ENCODE measurements around the gene PPIA.
"Not testable (repeated sequence)": the region's sequence is repeated elsewhere in the genome, so short reads cannot be mapped to it uniquely, and the experiment has no call there.

PPIA gene

DNA sequence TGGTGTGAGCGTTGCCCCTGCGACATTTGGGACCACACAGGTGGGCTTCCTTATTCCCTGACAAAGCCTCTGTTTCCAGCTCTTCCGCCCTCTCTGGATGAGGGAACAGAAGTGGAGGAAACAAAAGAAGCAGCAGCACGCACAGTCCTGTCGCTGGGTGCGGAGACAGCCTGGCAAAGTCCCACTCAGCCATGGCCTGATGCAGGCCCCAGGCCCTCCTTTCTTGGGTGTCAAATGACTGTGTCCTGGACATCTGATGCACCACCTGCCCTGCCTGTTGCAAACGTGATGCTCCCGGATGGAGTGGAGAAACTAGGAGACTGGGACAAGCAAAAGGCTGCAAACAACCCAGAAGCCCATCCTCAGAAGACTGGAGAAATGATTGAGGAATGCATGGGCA is 27.1 kb upstream of the PPIA start:
- no peak for DNase-seq
- no peak overlapping the region for H3K27ac Mint-ChIP-seq
- peaks cover 40% of the 10 kb centered on the region for H3K4me1 Mint-ChIP-seq
- H3K36me3 Mint-ChIP-seq (ENCODE audit: low read depth), result peaks cover 22% of the 10 kb centered on the region
- no peak overlapping the region for H3K4me3 Mint-ChIP-seq
- no peaks in the 10 kb centered on the region for H3K9me3 Mint-ChIP-seq
- ATAC-seq, result peak; percentile 15
- H3K27me3 Mint-ChIP-seq, result no peaks in the 10 kb centered on the region

DNA sequence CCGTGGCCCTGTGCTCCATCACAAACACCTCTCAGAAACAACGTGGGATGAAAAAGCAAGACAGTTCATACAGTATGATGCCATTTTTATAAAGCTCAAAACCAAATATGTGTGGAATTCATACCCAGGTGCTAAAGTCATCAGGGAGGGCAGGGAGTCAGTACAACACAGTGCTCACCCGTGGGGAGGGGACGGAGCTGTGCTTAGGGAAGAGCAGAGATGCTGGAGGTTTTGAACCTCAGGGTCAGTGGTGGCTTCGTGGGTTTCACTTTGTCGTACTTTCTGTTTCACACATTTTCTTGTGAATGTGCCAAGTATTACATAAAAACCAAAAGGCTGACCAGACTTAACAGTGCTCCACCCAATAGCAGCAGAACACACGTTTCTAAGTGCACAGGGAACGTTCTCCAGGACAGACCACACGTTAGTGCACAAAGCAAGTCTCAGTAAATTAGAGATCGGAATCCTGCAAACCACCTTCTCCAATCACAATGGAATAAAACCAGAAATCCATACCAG is 26.6 kb upstream of the PPIA start:
- DNase-seq, result no peak
- H3K27ac Mint-ChIP-seq, result no peak overlapping the region
- peak overlapping the region; percentile 3 for H3K4me3 Mint-ChIP-seq
- H3K36me3 Mint-ChIP-seq (ENCODE audit: low read depth), result peaks cover 19% of the 10 kb centered on the region
- peaks cover 40% of the 10 kb centered on the region for H3K4me1 Mint-ChIP-seq
- no peaks in the 10 kb centered on the region for H3K9me3 Mint-ChIP-seq
- no peaks in the 10 kb centered on the region for H3K27me3 Mint-ChIP-seq
- peak; percentile 50 for ATAC-seq

DNA sequence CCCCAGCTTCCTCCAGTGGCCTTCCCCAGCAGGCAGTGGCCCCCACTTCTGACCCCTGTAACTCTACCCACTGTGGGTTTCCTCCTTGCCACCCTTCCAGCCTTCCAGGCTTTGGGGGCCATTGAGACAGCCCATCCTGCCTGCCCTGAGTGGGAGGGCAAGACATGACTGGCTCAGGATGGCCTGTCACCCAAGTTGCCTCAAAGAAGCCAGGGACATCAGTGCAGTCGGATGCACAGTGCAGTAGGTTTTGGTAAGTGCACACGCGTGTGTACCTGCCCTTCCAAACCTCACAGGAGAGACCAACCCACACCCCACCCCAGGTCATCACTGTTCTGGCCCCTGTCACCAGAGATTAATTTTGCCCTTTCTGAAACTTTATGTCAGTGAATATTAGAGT is 25.1 kb upstream of the PPIA start:
- Mint-ChIP-seq H3K4me1 (peaks cover 40% of the 10 kb centered on the region), H3K27ac (no peak overlapping the region), H3K9me3 (no peaks in the 10 kb centered on the region), H3K4me3 (no peak overlapping the region), H3K36me3 (ENCODE audit: low read depth) (peaks cover 14% of the 10 kb centered on the region), H3K27me3 (no peaks in the 10 kb centered on the region)
- DNase-seq (no peak), ATAC-seq (no peak)

DNA sequence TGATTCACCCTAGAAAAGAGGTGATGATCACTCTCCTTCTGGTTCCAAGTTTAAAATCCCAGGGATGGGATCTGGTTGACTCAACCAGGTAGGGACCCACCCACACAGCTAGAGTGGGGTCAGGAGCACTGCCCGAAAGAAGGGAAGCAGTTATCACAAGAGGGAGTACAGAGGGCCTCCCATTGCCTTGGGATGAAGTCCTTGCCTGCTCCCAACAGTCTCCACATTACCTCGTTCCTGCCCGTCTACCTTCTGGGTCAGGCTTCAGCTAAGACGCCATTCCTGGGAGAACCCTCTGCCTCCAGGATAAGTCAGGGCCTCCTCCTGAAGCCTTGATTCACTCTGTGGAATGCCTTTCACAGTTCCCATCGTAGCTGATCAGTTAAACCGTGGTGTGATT is 24.0 kb upstream of the PPIA start:
- H3K27me3 Mint-ChIP-seq, result no peaks in the 10 kb centered on the region
- peaks cover 38% of the 10 kb centered on the region for H3K4me1 Mint-ChIP-seq
- H3K4me3 Mint-ChIP-seq, result no peak overlapping the region
- peaks cover 8% of the 10 kb centered on the region for H3K36me3 Mint-ChIP-seq (ENCODE audit: low read depth)
- no peak overlapping the region for H3K27ac Mint-ChIP-seq
- DNase-seq, result no peak
- ATAC-seq, result no peak
- no peaks in the 10 kb centered on the region for H3K9me3 Mint-ChIP-seq

DNA sequence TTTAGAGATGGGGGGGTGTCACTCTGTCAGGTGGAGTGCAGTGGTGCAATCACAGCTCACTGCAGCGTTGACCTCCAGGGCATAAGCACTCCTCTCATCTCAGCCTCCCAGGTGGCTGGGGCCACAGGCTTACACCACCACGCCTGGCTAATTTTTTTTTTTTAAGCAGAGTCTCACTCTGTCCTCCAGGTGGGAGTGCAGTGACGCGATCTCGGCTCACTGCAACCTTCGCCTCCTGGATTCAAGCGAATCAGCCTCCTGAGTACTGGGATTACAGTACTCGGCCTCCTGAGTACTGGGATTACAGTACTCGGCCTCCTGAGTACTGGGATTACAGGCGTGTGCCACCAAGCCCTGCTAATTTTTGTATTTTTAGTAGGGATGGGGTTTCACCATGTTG is 23.6 kb upstream of the PPIA start:
- ATAC-seq (no peak), DNase-seq (no peak)
- H3K4me1 Mint-ChIP-seq, result peaks cover 34% of the 10 kb centered on the region
- no peaks in the 10 kb centered on the region for H3K27me3 Mint-ChIP-seq
- no peak overlapping the region for H3K27ac Mint-ChIP-seq
- no peaks in the 10 kb centered on the region for H3K9me3 Mint-ChIP-seq
- H3K36me3 Mint-ChIP-seq (ENCODE audit: low read depth), result peaks cover 4% of the 10 kb centered on the region
- H3K4me3 Mint-ChIP-seq, result no peak overlapping the region

DNA sequence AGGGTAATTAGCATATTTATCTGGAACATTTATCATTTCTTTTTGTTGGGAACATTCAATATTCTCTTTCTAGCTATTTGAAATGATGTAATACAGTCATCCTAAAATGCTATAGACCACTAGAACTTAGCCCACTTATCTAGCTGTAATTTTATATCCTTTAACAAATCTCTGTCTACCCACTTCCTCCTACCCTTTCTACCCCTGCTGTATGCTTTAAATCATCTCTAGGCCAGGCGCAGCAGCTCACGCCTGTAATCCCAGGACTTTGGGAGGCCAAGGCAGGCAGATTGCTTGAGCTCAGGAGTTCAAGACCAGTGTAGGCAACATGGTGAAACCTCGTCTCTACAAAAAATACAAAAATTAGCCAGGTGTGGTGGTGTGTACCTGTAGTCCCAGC is 22.0 kb upstream of the PPIA start:
- not testable (repeated sequence) for H3K27ac Mint-ChIP-seq; H3K4me3 Mint-ChIP-seq; H3K36me3 Mint-ChIP-seq (ENCODE audit: low read depth); DNase-seq; H3K27me3 Mint-ChIP-seq; H3K9me3 Mint-ChIP-seq; ATAC-seq
- peaks cover 18% of the 10 kb centered on the region for H3K4me1 Mint-ChIP-seq

DNA sequence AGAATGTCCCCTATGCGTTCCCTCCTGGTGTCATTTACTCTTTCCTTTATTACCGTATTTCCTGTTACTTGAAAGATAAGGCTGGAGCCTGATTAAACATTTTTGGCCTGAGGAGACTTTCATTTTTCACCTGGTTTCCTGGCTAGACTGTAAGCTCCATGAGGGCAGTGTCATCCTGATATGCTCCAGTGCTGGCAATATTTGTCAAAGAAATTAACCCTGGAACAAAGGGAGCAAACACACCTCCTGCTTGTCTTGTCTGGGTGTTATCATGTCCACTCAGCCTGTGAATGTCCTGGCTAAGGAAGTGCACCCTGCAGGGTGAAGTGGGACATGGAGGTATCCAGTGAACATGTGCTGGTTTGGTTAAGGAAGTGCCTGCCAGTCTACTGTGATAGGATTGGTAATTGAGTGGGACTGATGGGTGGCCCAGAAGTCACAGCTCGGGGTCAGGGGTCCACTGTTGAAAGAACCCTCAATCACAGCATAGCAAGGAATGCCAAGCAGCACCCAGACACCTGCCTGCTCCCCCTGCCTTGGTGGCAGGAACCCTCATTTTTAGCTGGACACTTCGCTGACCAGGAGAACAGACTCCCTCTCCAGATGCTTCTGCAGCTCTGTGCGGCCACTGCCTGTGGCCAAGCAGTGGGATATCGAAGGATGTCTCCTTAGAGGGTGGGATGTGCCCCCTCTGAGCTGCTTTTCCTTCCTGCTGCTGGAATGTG is 20.9 kb upstream of the PPIA start:
- DNase-seq (no peak), ATAC-seq (no peak)
- Mint-ChIP-seq H3K9me3 (no peaks in the 10 kb centered on the region), H3K27ac (no peak overlapping the region), H3K36me3 (ENCODE audit: low read depth) (no peaks in the 10 kb centered on the region), H3K27me3 (no peaks in the 10 kb centered on the region), H3K4me1 (peaks cover 8% of the 10 kb centered on the region), H3K4me3 (no peak overlapping the region)

DNA sequence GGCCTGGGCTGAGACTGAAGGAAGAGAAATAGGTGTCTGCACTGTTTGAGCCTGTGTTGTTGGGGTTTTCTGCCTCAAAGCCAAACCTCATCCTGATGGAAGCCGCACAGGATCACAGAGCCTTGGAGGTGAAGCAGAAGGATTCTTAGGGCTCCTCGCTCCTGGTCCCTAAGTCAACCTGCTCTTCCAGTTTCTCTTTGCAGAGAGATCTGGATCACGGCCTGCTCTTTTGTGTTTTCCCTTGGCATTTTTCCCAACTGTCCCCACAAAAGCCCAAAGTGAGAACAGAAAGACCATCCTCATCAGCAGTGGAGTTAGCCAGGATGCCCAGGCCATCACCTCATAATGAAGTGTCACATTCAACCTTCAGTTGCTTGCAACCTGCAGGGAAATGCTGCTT is 20.3 kb upstream of the PPIA start:
- Mint-ChIP-seq H3K4me3 (no peak overlapping the region), H3K36me3 (ENCODE audit: low read depth) (no peaks in the 10 kb centered on the region), H3K27ac (no peak overlapping the region), H3K9me3 (no peaks in the 10 kb centered on the region), H3K27me3 (no peaks in the 10 kb centered on the region), H3K4me1 (peaks cover 3% of the 10 kb centered on the region)
- no peak for ATAC-seq
- DNase-seq, result no peak

DNA sequence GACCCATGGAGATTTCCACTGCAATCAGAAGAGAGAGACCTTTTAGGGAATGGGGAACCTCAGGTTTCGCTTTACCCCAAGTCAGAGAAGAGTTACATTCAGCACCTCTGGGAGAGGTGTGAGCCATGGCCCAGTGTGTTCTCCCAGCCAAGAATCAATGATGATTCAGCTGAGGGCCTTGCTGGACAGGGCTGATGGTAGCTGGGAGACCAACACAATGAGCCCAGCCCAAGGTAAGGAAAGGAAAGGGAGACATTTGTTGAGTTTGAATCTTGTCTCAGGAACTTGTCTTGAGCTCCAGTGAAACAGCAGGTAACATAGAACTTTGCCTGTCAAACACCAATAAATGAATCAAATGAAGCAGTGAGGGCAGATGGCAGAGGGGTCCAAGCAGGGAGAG is 14.0 kb upstream of the PPIA start:
- H3K27ac Mint-ChIP-seq, result no peak overlapping the region
- ATAC-seq, result no peak

DNA sequence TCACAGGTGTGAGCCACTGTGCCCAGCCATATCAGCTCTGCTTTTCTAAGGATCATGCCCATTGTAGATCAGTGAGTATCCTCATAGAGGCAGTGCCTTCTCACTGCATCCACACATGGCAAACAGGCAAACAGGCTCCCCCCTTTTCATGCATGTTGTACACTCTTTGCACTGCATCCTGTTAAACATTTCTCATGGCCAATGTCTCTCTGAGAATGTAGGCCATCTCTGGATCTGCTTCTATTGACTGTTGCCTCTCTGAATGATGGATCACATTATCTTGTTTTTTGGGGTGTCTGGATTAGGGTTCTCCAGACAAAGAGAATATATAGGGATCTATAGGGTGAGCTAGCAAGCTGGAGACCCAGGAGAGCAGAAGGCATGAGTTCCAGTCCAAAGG is 13.1 kb upstream of the PPIA start:
- no peak overlapping the region for H3K4me3 Mint-ChIP-seq
- H3K27ac Mint-ChIP-seq, result no peak overlapping the region
- ATAC-seq, result no peak
- H3K27me3 Mint-ChIP-seq, result no peaks in the 10 kb centered on the region
- H3K9me3 Mint-ChIP-seq, result no peaks in the 10 kb centered on the region
- DNase-seq, result no peak
- no peaks in the 10 kb centered on the region for H3K4me1 Mint-ChIP-seq
- H3K36me3 Mint-ChIP-seq (ENCODE audit: low read depth), result peaks cover 2% of the 10 kb centered on the region

More for the DNA sequence above, 14.0 kb upstream of the PPIA start:
- no peaks in the 10 kb centered on the region for H3K4me1 Mint-ChIP-seq
- no peaks in the 10 kb centered on the region for H3K9me3 Mint-ChIP-seq
- H3K36me3 Mint-ChIP-seq (ENCODE audit: low read depth), result peaks cover 2% of the 10 kb centered on the region
- no peak for DNase-seq
- H3K4me3 Mint-ChIP-seq, result no peak overlapping the region
- H3K27me3 Mint-ChIP-seq, result no peaks in the 10 kb centered on the region

DNA sequence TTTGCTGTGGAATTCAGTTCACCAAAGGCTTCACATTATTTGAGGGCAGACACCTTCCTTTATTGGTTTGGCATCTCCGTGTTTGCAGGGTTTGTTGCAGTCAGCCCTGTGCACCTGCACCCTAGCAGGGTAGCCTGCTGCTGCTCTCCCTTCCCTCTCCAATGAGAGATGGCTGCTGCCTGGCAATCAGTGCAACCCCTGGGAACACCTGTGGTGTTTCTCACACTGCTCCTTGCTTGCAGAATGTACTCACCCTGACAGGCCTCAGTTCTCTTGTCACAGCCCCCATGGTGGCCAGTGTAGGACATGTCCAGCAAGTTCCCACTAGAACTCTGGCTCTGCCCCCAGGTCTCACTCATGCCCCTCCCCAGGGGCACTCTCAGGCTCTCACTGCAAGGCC is 12.1 kb upstream of the PPIA start:
- H3K4me3 Mint-ChIP-seq, result no peak overlapping the region

DNA sequence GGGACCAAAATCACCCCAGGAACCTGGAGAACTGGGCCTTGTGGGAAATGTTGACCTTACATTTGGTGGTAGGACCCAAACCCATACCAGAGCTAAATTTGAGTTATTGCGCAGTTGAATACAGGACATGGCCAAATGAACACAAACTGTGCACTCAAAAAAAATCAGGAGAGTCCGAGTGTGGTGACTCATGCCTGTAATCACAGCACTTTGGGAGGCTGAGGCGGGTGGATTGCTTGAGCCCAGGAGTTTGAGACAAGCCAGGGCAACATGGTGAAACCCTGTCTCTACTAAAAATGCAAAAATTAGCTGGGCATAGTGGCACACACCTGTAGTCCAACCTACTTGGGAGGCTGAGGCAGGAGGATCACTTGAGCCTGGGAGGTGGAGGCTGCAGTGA is 11.3 kb upstream of the PPIA start:
- not testable (repeated sequence) for H3K27me3 Mint-ChIP-seq; DNase-seq; ATAC-seq; H3K9me3 Mint-ChIP-seq; H3K4me3 Mint-ChIP-seq; H3K4me1 Mint-ChIP-seq; H3K36me3 Mint-ChIP-seq (ENCODE audit: low read depth); H3K27ac Mint-ChIP-seq

More for the DNA sequence above, 12.1 kb upstream of the PPIA start:
- no peaks in the 10 kb centered on the region for H3K4me1 Mint-ChIP-seq
- ATAC-seq (no peak), DNase-seq (no peak)
- no peaks in the 10 kb centered on the region for H3K9me3 Mint-ChIP-seq
- H3K27me3 Mint-ChIP-seq, result no peaks in the 10 kb centered on the region
- no peak overlapping the region for H3K27ac Mint-ChIP-seq
- H3K36me3 Mint-ChIP-seq (ENCODE audit: low read depth), result peaks cover 2% of the 10 kb centered on the region

DNA sequence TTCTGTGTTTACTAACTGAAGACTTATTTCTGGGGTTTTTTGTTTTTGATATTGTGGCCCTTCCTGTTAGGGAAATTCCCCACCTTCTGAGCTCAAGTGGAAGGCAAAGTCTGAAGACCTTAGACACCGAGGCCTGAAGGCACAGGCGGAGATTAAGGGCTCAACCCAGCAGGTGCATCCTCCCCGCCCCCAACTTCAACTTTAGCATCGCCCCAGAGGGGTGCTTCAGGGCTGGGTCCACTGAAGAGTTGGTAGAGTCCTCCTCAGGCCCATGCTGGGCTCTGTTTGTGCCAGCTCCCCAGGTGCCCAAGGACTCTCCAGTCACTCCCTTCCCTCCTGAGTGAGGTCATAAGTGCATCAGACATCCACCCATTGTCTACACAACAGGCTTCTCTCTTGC is 9.4 kb upstream of the PPIA start:
- ATAC-seq, result no peak
- H3K4me3 Mint-ChIP-seq, result no peak overlapping the region
- peaks cover 2% of the 10 kb centered on the region for H3K36me3 Mint-ChIP-seq (ENCODE audit: low read depth)
- no peak overlapping the region for H3K27ac Mint-ChIP-seq
- H3K9me3 Mint-ChIP-seq, result no peaks in the 10 kb centered on the region
- no peak for DNase-seq
- no peaks in the 10 kb centered on the region for H3K4me1 Mint-ChIP-seq
- H3K27me3 Mint-ChIP-seq, result no peaks in the 10 kb centered on the region

DNA sequence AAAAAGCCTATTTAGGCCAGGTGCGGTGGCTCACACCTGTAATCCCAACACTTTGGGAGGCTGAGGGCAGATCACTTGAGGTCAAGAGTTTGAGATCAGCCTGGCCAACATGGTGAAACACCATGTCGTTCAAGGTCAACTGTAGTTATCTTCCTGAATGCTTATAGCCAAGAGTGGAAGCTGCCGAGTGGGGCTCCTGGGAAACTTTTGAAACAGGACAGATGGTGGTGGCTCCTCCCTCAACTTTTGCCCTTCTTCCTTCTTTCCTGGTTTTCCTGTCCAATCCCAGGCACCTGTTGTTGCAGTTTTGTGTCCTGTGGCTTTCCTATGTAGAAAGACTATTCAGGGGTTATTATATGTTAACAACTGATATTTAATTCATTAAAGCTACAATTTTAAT is 8.7 kb upstream of the PPIA start:
- DNase-seq (no peak), ATAC-seq (no peak)
- H3K36me3 Mint-ChIP-seq (ENCODE audit: low read depth), result peaks cover 2% of the 10 kb centered on the region
- no peaks in the 10 kb centered on the region for H3K27me3 Mint-ChIP-seq
- H3K4me3 Mint-ChIP-seq, result no peak overlapping the region
- no peaks in the 10 kb centered on the region for H3K4me1 Mint-ChIP-seq
- no peak overlapping the region for H3K27ac Mint-ChIP-seq
- no peaks in the 10 kb centered on the region for H3K9me3 Mint-ChIP-seq

DNA sequence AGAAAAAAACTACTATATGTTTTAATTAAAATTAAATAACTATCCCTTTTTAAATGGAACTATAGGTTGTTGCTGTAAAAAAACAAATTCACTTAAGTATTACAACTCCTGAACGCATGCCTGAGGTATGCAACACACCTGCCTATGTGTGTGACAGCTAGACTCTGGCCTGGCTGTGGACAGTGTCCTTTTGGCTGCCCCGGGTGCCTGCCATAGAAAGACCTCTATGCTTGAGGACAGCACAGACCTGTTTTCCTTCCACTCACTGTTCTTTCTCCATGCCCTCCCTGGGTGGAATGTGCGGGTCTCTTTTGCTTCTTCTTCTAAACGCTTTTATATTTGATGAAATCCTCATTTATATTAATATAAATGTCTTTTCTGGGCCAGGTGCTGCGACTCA is 6.5 kb upstream of the PPIA start:
- no peak overlapping the region for H3K27ac Mint-ChIP-seq
- H3K27me3 Mint-ChIP-seq, result no peaks in the 10 kb centered on the region
- ATAC-seq (no peak), DNase-seq (no peak)
- no peaks in the 10 kb centered on the region for H3K36me3 Mint-ChIP-seq (ENCODE audit: low read depth)
- no peak overlapping the region for H3K4me3 Mint-ChIP-seq
- no peaks in the 10 kb centered on the region for H3K4me1 Mint-ChIP-seq
- no peaks in the 10 kb centered on the region for H3K9me3 Mint-ChIP-seq
